ENCODE measurements around the gene PTPRG.

Gene PTPRG

GRCh38 chr3:62281726-62282125, 720.4 kb downstream of the PTPRG start:
- no peak for DNase-seq (ENCODE audit: low read depth)
- no peak overlapping the region for H3K4me3 ChIP-seq (ENCODE audit: low read length)
- no peak for TF ChIP-seq CTCF (IDR thresholded peaks at IDR 0.05; ENCODE audit: insufficient read depth, low read depth, low read length, missing control alignments)

GRCh38 chr3:62284442-62284841, 723.1 kb downstream of the PTPRG start:
- no peak for DNase-seq (ENCODE audit: low read depth)
- TF ChIP-seq CTCF (IDR thresholded peaks at IDR 0.05; ENCODE audit: insufficient read depth, low read depth, low read length, missing control alignments): no peak
- no peak overlapping the region for H3K4me3 ChIP-seq (ENCODE audit: low read length)

DNA sequence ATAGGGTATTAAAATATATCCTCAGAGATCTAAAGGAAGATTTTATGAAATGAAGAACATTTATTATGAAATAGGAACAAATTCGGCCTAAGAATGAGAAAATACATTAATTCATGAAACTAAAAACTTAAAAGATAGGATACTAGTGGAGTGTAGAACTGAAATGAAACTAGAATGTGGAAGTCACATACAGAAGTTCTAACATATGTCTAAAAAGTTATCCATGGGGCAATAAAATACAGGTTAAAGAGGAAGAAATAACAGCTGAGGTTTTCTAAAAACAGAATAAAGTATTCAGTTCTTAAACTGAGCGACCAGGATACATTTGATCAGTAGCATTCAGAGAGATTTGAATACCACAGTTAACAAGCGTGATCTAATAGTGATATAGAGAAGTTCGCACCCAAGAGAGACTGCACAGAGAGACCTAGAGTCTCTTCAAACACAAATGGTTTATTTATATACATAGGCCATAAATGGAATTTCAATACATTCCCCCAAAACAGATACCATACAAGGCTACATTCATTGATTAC, 726.1 kb downstream of the PTPRG start:
- no peak for TF ChIP-seq CTCF (IDR thresholded peaks at IDR 0.05; ENCODE audit: insufficient read depth, low read depth, low read length, missing control alignments)
- H3K4me3 ChIP-seq (ENCODE audit: low read length): no peak overlapping the region
- DNase-seq (ENCODE audit: low read depth): no peak

GRCh38 chr3:62289922-62290321, 728.6 kb downstream of the PTPRG start:
- TF ChIP-seq CTCF (IDR thresholded peaks at IDR 0.05; ENCODE audit: insufficient read depth, low read depth, low read length, missing control alignments): no peak
- H3K4me3 ChIP-seq (ENCODE audit: low read length): no peak overlapping the region
- no peak for DNase-seq (ENCODE audit: low read depth)

DNA sequence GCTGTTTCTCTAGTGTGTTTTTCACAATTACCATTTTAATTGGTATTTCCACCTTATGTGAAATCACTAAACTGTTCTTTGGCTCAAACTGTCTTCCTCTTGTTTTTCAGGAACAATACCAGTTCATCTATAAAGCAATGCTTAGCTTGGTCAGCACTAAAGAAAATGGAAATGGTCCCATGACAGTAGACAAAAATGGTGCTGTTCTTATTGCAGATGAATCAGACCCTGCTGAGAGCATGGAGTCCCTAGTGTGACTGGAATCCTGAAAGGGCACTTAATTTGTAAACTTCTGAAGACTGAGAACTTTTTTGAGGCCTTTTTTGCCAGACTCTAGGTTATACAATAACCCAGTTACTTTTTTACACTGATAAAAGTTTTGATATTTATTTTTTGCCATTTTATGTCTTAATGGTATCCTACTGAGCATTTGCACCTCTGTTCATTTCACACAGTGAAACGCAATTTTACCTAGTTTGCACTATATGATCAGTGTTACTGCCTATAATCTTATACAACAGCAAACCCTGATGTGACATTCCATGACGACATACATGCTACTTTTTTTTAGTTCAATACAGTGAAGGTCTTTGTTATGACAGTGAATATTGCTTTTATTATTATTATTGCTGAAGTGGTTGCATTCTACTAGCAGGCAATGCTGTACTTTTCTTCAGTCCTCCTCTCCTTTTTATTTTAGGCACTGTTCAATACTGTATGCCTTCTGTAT, 731.8 kb downstream of the PTPRG start:
- no peak for DNase-seq (ENCODE audit: low read depth)
- no peak overlapping the region for H3K4me3 ChIP-seq (ENCODE audit: low read length)

GRCh38 chr3:62295571-62295970, 734.2 kb downstream of the PTPRG start:
- DNase-seq (ENCODE audit: low read depth): no peak
- no peak for TF ChIP-seq CTCF (IDR thresholded peaks at IDR 0.05; ENCODE audit: insufficient read depth, low read depth, low read length, missing control alignments)
- no peak overlapping the region for H3K4me3 ChIP-seq (ENCODE audit: low read length)

More for the DNA sequence above, 731.8 kb downstream of the PTPRG start:
- no peak for TF ChIP-seq CTCF (IDR thresholded peaks at IDR 0.05; ENCODE audit: insufficient read depth, low read depth, low read length, missing control alignments)

DNA sequence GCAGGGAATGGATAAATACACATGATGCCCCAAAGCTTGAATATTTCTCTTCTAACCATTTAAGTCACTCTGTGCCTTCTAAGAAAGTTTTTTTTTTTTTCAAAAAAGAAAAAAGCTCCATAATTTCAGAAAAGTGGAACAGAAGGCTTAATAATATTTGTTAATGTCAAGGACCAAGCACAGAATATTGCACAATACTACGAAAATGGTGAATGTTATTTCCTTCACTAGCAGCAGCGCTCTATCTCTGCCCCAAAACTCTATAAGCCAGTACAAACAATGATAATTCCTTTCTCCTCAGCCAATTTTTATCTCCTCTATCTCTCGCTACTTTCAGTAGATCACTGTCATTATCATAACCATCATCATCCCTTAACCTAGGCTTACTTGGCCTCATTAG, 739.2 kb downstream of the PTPRG start:
- no peak overlapping the region for H3K4me3 ChIP-seq (ENCODE audit: low read length)
- DNase-seq (ENCODE audit: low read depth): no peak
- no peak for TF ChIP-seq CTCF (IDR thresholded peaks at IDR 0.05; ENCODE audit: insufficient read depth, low read depth, low read length, missing control alignments)
